CD4-positive, alpha-beta T cell (primary cell): ENCODE results near the gene TIE1. TPM values are rescaled to one million over a fixed set of nuclear protein-coding genes. Genes with fewer than 3 reads are reported as not detected.

Source experiments
- ATAC-seq: fragments of 200-7000 bp; cut with Tn5 transposase; one replicate; pipeline ENCODE4 v1.10.0; 2022; ENCODE audit warnings: mild to moderate bottlenecking; ENCODE audit not compliant: poor library complexity
- CTCF ChIA-PET: fragments of 350-600 bp; sonication (Branson Sonifier 250); formaldehyde crosslinking; loops from one replicate; lab custom pipeline; 2021; ENCODE audit warnings: antibody characterized with exemption, inconsistent platforms; lab: Charles Lee
- POLR2A ChIA-PET: fragments of 350-600 bp; sonication (Branson Sonifier 250); formaldehyde crosslinking; loops from one replicate; lab custom pipeline; 2021; ENCODE audit warnings: antibody characterized with exemption, inconsistent platforms; lab: Charles Lee
- DNase-seq, 14 experiments: peaks; one replicate each; pipeline ENCODE4 v3.0.0-alpha.2; 2013 to 2020; ENCODE audit warnings: mixed read lengths in 2 of 14
- H3K27ac ChIP-seq, 2 donors: one replicate each; pipeline versions ENCODE4 v1.5.1 to v1.7.0; 2013; ENCODE audit warnings: low read length in 2 of 2, low read depth in 1 of 2, mild to moderate bottlenecking in 1 of 2
- H3K27me3 ChIP-seq, 2 experiments: 1 replicate in 1 of 2; 2 replicates in 1 of 2; pipeline versions ENCODE4 v1.6.1 to v1.7.0; 2013; ENCODE audit warnings: low read length in 2 of 2, control low read depth in 1 of 2, mild to moderate bottlenecking in 1 of 2, moderate library complexity in 1 of 2; ENCODE audit not compliant: insufficient read depth in 2 of 2, control insufficient read depth in 1 of 2
- H3K36me3 ChIP-seq: one replicate; pipeline ENCODE4 v1.6.1; 2013; ENCODE audit warnings: low read length, control low read depth; ENCODE audit not compliant: insufficient read depth
- H3K4me1 ChIP-seq: one replicate; pipeline ENCODE4 v1.6.1; 2013; ENCODE audit warnings: low read length, control low read depth; ENCODE audit not compliant: insufficient read depth
- H3K4me3 ChIP-seq: one replicate; pipeline ENCODE4 v1.5.1; 2013; ENCODE audit warnings: mild to moderate bottlenecking, low read length, moderate library complexity
- H3K9me3 ChIP-seq, 2 experiments: 1 replicate in 1 of 2; 2 replicates in 1 of 2; pipeline versions ENCODE4 v1.6.1 to v1.7.0; 2013; ENCODE audit warnings: low read length in 2 of 2, mild to moderate bottlenecking in 2 of 2, control low read depth in 1 of 2, moderate library complexity in 1 of 2; ENCODE audit not compliant: control insufficient read depth in 1 of 2, insufficient read depth in 1 of 2
- H3K27ac Mint-ChIP-seq: one replicate; pipeline ENCODE4 v1.8.0; 2020; ENCODE audit warnings: mixed read lengths
- H3K27me3 Mint-ChIP-seq: one replicate; pipeline ENCODE4 v1.8.0; 2021; ENCODE audit warnings: mixed read lengths
- H3K36me3 Mint-ChIP-seq: one replicate; pipeline ENCODE4 v1.8.0; 2021; ENCODE audit warnings: low read depth, mixed read lengths
- H3K4me1 Mint-ChIP-seq: one replicate; pipeline ENCODE4 v1.8.0; 2021; ENCODE audit warnings: low read depth, mixed read lengths
- H3K4me3 Mint-ChIP-seq: one replicate; pipeline ENCODE4 v1.8.0; 2020; ENCODE audit warnings: mild to moderate bottlenecking, mixed read lengths
- H3K9me3 Mint-ChIP-seq: one replicate; pipeline ENCODE4 v1.8.0; 2020; ENCODE audit warnings: mixed read lengths
- CTCF ChIP-seq: fragments of 200-600 bp; IDR thresholded peaks from one replicate; pipeline ENCODE4 v1.8.0; 2022; ENCODE audit warnings: antibody characterized with exemption, mild to moderate bottlenecking
- intact Hi-C, 2 experiments: fragments of 100-400 bp; cut with DNase I in 1 of 2; cut with micrococcal nuclease in 1 of 2; formaldehyde crosslinking; loops; one replicate each; pipeline versions ENCODE4 v1.15.1 to v1.9.0; 2023 to 2025; cut with DNase I, micrococcal nuclease
- total RNA-seq, 174 experiments: library from RNA in 2 of 174; stranded (reverse) in 2 of 174; gene quantifications; one replicate each; pipeline ENCODE4 v1.2.3 and lab custom pipeline; 2021 to 2026

Gene TIE1
- total RNA-seq, 2 experiments from 2014 or later: not detected

- intact Hi-C loops: loop anchor here in 1 of 2 experiments (10.0 kb wide), 1 partner anchor 579 kb away; the partner anchor contains the start of gene IPO13
- no peak for ATAC-seq
- no peaks in the 10 kb centered on the region for H3K9me3 ChIP-seq
- no peaks in the 10 kb centered on the region for H3K27me3 Mint-ChIP-seq
- peaks cover 54% of the 10 kb centered on the region for H3K36me3 Mint-ChIP-seq
- ChIA-PET POLR2A (interaction anchor here (0.6 kb wide), 1 partner anchor 25 kb away, joined by 3 read pairs; no protein-coding TSS in a partner anchor), CTCF (no interaction called here)
- peak overlapping the region; percentile 77 for H3K4me3 Mint-ChIP-seq
- peaks cover 35% of the 10 kb centered on the region for H3K4me1 ChIP-seq
- H3K27ac ChIP-seq: peak overlapping the region in 1 of 2 donors; percentile 79
- H3K27me3 ChIP-seq: no peaks in the 10 kb centered on the region
- no peaks in the 10 kb centered on the region for H3K9me3 Mint-ChIP-seq
- TF ChIP-seq CTCF: no peak
- H3K27ac Mint-ChIP-seq: peak overlapping the region; percentile 94
- no peak for DNase-seq
- peaks cover 40% of the 10 kb centered on the region for H3K36me3 ChIP-seq
- H3K4me1 Mint-ChIP-seq: peaks cover 35% of the 10 kb centered on the region
- H3K4me3 ChIP-seq: no peak overlapping the region
Measured at GRCh38 chr1:43365678-43366077, 64.9 kb downstream of the TIE1 start.

- peaks cover 35% of the 10 kb centered on the region for H3K4me1 ChIP-seq
- peaks cover 54% of the 10 kb centered on the region for H3K36me3 Mint-ChIP-seq
- peaks cover 39% of the 10 kb centered on the region for H3K36me3 ChIP-seq
- no peaks in the 10 kb centered on the region for H3K27me3 Mint-ChIP-seq
- CTCF ChIA-PET: no interaction called here
- H3K9me3 ChIP-seq: no peaks in the 10 kb centered on the region
- H3K27ac ChIP-seq: peak overlapping the region; percentile 52 to 79
- ATAC-seq: no peak
- intact Hi-C loops: loop anchor here in 1 of 2 experiments (10.0 kb wide), 1 partner anchor 579 kb away; the partner anchor contains the start of gene IPO13
- H3K4me3 ChIP-seq: no peak overlapping the region
- H3K27me3 ChIP-seq: no peaks in the 10 kb centered on the region
- no peak for TF ChIP-seq CTCF
- DNase-seq: peak in 1 of 14 experiments; percentile 21
- POLR2A ChIA-PET: interaction anchor here (0.6 to 2.6 kb wide), 2 partner anchors 23 to 24 kb away, joined by 3 to 24 read pairs; partner anchors contain the start of genes MED8 and SZT2
- no peaks in the 10 kb centered on the region for H3K9me3 Mint-ChIP-seq
- H3K4me3 Mint-ChIP-seq: peak overlapping the region; percentile 92
- H3K4me1 Mint-ChIP-seq: peaks cover 40% of the 10 kb centered on the region
- peak overlapping the region; percentile 94 for H3K27ac Mint-ChIP-seq
Measured at GRCh38 chr1:43366179-43366578, 65.4 kb downstream of the TIE1 start.

GRCh38 chr1:43366601-43367025, 65.8 kb downstream of the TIE1 start:
- H3K36me3 ChIP-seq: peaks cover 35% of the 10 kb centered on the region
- DNase-seq: no peak

More at GRCh38 chr1:43366601-43367025, 65.8 kb downstream of the TIE1 start:
- H3K4me1 ChIP-seq: peaks cover 35% of the 10 kb centered on the region
- H3K4me1 Mint-ChIP-seq: peaks cover 44% of the 10 kb centered on the region
- no peak for TF ChIP-seq CTCF
- H3K36me3 Mint-ChIP-seq: peaks cover 54% of the 10 kb centered on the region
- H3K27ac ChIP-seq: peak overlapping the region; percentile 52 to 79
- POLR2A ChIA-PET: interaction anchor here (1.1 to 2.6 kb wide), 4 partner anchors 8 to 195 kb away, joined by 4 to 24 read pairs (median 8); partner anchors contain the start of genes CDC20, CFAP57, EBNA1BP2 and MED8
- H3K27me3 ChIP-seq: no peaks in the 10 kb centered on the region
- peak overlapping the region; percentile 92 for H3K4me3 Mint-ChIP-seq
- ATAC-seq: peak; percentile 14
- no peaks in the 10 kb centered on the region for H3K27me3 Mint-ChIP-seq
- peak overlapping the region; percentile 94 for H3K27ac Mint-ChIP-seq
- peak overlapping the region; percentile 87 for H3K4me3 ChIP-seq
- CTCF ChIA-PET: no interaction called here
- intact Hi-C loops: loop anchor here in 1 of 2 experiments (1.0 to 10.0 kb wide), 2 partner anchors 8 to 578 kb away; partner anchors contain the start of genes CDC20 and IPO13
- H3K9me3 Mint-ChIP-seq: no peaks in the 10 kb centered on the region
- no peaks in the 10 kb centered on the region for H3K9me3 ChIP-seq
